ENCODE measurements around the gene CKAP2L. TPM values are rescaled to one million over a fixed set of nuclear protein-coding genes. Genes with fewer than 3 reads are reported as not detected.
A peak's percentile ranks its signal among the peaks of the same experiment; 100 is the strongest.

Gene CKAP2L
- total and polyA plus RNA-seq, 10 of the 15 experiments (the other 5 are each of a cell fraction or from before 2014, with no cell fraction given), result 10.5 to 37.4 (median 20.2) TPM

GRCh38 chr2:112811841-112812306 is 47.5 kb upstream of the CKAP2L start (continued):
- TF ChIP-seq ZBTB40 (IDR thresholded peaks at IDR 0.05; ENCODE audit: borderline replicate concordance) (no peak), WRNIP1 (IDR thresholded peaks at IDR 0.05; ENCODE audit: borderline replicate concordance, low read depth, low read length) (no peak), USF2 (IDR thresholded peaks at IDR 0.05; ENCODE audit: borderline replicate concordance, low read depth, low read length) (no peak), REST (IDR thresholded peaks at IDR 0.05; ENCODE audit: low read depth, low read length) (no peak), BRCA1 (IDR thresholded peaks at IDR 0.05; ENCODE audit: low read depth, low read length) (no peak), IKZF1 (conservative IDR thresholded peaks at IDR 0.05) (peak; percentile 58), NR2F1 (conservative IDR thresholded peaks at IDR 0.05) (0 out of 2 replicates have a peak, but pooled peaks have one; percentile 17), CHD4 (IDR thresholded peaks at IDR 0.05) (no peak), CHD1 (IDR thresholded peaks at IDR 0.05; ENCODE audit: low read depth, low read length) (no peak), CBX5 (IDR thresholded peaks at IDR 0.05; ENCODE audit: low read depth) (no peak; the same call in 1 of the 2 replicates), RAD51 (IDR thresholded peaks at IDR 0.05) (0 out of 2 replicates have a peak, but pooled peaks have one; percentile 15), ATF2 (IDR thresholded peaks at IDR 0.05; ENCODE audit: low read length) (no peak), CREM (IDR thresholded peaks at IDR 0.05; ENCODE audit: low read depth) (peak; percentile 53; the same call in 1 of the 2 replicates), GABPA (IDR thresholded peaks at IDR 0.05; ENCODE audit: low read depth) (peak; percentile 74), USF1 (IDR thresholded peaks at IDR 0.05; ENCODE audit: borderline replicate concordance, extremely low read length, insufficient read depth, low read depth, low read length) (peak; percentile 12), CHD2 (IDR thresholded peaks at IDR 0.05; ENCODE audit: borderline replicate concordance, low read depth, low read length) (no peak), RELB (IDR thresholded peaks at IDR 0.05; ENCODE audit: low read depth) (no peak)
